Astrocyte (in vitro differentiated cells and primary cell): Measurements from ENCODE around the gene SRL.

Experiments
- CTCF ChIP-seq: IDR thresholded peaks from 2 replicates; pipeline ENCODE4 v1.5.1; 2011; ENCODE audit warnings: low read depth, mild to moderate bottlenecking, inconsistent platforms, low read length, moderate library complexity; ENCODE audit not compliant: insufficient read depth
- EZH2 ChIP-seq: IDR thresholded peaks from 2 replicates; pipeline ENCODE4 v1.6.1; 2012; ENCODE audit warnings: mild to moderate bottlenecking, low read length, inconsistent platforms; ENCODE audit not compliant: insufficient read depth

- TF ChIP-seq EZH2: no peak
- no peak for TF ChIP-seq CTCF
Observed at GRCh38 chr16:4266372-4266771, 24.5 kb upstream of the SRL start.
